Superior temporal gyrus (tissue), 1 donor: ENCODE results near the gene CENPO.
A peak's percentile ranks its signal among the peaks of the same experiment; 100 is the strongest.

ENCODE experiments used
- DNase-seq: peaks from one replicate; pipeline ENCODE4 v3.0.0-alpha.2; 2016; ENCODE audit errors: extremely low spot score

Gene CENPO, protein sequence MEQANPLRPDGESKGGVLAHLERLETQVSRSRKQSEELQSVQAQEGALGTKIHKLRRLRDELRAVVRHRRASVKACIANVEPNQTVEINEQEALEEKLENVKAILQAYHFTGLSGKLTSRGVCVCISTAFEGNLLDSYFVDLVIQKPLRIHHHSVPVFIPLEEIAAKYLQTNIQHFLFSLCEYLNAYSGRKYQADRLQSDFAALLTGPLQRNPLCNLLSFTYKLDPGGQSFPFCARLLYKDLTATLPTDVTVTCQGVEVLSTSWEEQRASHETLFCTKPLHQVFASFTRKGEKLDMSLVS

DNA sequence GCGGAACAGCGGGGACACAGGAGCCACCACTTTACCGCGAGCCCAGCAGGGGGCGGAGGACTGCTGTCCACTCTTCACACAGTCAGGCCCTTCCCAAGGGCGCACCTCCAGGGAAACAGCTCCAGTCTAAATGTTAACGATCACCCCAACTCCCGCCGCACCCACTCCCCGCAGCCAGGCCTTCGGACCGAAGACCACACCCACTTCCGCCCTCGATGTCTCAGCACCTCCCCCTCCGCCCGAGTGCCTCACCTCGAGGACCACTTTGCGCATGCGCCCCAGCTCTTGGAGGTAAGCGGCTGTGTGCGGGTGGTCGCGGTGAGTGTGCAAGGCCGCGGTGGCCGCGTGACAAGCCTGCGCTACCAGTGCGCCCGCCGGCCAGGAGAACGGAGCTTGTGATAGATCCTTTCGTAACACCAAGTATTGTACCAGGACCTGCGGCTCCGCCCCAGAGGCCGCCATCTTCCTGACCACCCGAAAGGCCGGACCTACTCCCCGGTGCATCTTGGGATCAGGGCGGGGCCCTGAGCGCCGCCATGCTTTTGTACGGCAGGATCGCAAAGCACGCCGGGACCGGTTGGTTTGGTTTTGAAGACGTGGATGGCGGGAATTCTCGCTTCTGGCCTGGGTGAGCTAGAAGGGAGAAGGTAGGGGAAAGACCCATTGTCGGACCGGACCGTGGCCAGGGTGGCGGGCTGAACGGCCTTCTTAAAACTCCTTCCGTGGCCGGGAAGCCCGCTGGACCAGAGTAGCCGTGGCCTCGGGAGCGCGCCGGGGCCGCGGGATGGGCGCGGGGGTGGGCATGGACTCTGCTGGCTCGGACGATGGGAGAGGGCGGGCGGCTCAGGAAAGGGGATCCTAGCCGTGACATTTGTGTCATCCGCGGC is at the start of gene CENPO, which contains the start of gene PTRHD1:
Gene CENPO (plus strand): TSS at position 552 of the 887 bp plus-strand sequence. CDS start 495 bp downstream, outside the sequence.
Gene PTRHD1 (minus strand): TSS at position 518 of the 887 bp plus-strand sequence. CDS start 14 bp downstream, at position 504.
- peak; percentile 97 for DNase-seq

DNA sequence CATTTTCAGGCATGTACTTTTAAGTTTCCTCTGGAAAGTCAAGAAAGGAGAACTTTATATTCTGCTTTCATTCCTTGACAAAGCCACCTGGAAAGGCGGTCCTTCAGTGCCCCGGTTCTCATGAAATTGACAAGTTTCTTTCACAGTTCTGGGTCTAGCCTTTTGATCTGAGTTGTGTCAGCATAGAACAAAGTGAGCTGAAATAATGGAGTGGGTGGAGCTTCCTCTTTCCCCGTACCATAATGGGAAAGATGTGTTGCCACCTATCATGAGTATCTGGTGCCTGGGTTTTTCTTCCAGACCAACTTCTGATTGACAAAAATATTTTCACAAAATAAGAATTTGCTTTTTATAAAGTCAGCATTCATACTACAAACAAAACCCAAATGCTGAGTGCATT is 49.3 kb upstream of the CENPO start:
- DNase-seq = peak; percentile 37

DNA sequence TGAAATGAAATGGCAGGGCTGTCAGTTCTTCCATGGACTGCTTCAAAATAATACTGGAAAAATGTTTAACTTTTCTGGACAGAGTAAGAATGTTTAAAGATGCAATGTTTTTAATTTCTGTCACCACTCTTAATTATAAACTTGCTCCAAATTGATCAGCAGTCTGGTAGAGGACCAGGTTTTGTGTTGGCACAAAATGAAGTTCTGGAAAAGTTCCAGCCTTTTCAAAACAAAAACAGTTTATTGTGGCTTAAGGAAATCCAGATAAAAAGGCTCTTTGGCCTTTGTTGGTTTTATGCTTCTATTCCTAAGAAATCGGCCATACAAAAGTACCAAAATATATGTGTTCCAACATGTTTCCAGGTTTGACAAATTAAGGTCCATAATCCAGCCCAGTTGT is 48.9 kb upstream of the CENPO start:
- DNase-seq = no peak

DNA sequence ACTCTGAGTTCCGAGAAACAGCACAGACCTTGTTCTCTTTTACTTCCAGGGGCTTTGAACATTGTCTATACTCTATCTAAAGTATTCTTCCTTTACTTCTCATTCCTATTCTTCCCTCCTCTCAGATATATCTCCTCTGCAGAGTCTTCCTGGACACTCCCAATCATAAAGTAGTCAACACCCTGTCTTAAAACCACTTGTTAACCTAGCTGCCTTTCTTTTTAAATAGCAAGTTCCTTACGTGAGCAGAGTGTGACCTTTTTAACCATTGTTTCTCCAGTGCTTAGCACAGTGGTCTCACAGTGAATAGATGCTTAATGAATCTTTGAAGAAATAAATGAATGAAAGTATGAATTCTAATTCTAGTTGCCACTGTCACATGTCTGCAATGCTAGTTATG is 47.4 kb upstream of the CENPO start:
- no peak for DNase-seq

DNA sequence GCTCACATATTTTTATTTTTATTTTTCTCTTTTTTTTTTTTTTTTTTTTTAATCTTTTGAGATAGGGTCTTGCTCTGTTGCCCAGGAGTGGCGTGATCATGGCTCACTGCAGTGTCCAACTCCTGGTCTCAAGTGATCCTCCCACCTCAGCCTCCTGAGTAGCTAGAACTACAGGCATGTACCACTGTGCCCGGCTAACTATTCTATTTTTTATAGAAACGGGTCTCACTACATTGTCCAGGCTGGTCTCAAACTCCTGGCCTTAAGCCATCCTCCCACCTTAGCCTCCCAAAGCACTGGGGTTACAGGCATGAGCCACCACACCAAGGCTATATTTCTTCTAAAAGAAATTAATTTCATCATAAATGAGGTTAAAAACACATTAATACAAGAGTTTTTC is 45.9 kb upstream of the CENPO start:
- no peak for DNase-seq

DNA sequence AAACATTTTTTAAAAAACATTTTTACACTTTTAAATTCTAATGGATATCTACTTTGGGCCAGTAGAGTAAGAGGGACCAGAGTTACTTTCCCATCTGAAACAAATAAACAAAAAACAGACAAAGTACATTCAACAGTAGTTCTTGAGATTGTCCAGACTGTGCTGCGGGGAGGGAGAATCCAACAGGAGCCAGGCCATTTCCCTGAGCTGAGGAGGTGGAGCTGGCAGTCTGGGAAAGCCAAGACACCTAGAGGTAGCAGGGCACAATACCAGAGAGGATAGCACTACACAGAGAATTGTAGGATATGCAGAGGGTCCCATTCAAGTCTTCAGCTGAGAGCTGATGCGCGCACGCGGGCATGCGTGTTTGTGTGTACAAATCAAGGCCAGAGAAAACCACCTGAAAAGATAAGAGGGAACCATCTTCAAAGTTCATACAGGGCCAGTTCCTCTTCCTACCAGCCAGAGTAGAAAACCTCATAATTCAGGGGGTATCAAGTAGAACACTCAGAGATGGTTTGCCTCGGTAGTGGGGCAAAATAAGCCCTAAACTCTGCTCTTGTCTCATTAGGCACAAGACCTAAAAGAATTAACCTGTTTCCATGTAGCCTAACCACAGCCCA is 44.0 kb upstream of the CENPO start:
- DNase-seq = no peak

DNA sequence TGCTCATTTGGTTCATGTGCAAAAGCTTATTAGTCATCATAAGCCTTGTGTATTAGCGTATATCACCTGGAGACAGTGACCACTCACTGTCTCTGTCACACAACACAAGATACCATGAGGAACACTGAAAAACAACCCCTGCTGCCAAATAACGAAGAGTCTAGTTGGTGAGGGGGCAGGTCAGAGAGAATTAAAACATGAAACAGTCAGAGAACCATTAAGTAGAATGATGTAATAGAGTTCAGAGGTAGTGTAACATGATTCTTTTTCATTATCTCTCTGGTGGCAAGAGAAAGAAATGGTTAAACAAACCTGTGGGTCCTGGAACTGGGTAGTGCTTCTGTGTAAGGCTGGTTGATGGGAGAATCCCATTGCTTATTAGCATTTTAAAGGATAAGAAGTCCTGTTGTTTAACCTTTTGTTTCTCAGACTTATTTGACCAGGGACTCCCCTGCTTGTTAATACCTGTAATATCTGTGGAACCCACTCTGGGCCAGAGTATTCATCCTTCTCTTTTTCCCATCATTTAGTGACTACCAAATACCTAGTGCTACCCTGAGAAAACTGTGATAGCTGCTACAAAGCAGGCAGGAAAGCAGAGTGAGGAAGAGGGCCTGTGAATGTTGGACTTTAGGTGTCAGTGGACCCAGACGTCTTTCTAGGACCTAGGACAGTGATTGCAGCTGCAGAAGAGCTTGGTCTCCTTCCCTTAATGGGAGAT is 38.1 kb upstream of the CENPO start:
- no peak for DNase-seq

DNA sequence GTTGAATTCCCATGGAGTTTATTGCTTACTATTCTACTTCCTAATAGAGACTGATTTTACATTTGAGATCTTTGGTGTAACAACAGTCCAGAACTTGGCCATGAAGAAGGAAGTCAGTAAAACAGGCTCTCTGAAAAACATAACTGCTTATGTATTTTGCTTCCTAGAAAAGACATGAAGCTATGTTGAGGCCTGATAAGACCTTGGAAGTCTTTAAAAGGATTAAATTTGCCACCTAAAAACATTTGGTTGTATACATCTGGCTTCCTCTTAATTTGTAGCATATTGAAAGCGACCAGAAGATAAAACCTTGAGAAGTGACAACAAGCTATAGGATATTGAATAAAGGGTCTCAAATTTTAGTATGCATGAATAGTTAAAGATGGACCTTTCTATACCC is 36.4 kb upstream of the CENPO start:
- DNase-seq = no peak

DNA sequence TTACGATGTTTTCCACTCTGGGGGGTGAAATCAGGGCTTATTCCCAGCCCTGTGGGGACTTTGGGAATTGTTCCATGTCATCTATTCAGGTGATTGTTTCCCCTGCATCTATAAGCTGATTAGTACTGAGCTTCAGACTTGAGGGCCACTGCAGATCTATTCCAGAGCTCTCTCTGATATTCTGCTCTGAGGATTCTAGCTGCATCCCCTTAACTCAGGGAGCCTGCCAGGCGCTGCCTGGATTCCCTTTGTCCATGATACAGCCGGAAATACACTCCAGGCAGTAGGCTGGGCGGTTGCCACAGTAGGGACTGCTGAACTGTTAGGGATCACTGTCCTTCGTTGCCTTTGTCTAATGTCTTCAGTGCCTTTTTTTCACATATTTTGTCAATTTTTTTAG is 31.4 kb upstream of the CENPO start:
- DNase-seq = no peak

DNA sequence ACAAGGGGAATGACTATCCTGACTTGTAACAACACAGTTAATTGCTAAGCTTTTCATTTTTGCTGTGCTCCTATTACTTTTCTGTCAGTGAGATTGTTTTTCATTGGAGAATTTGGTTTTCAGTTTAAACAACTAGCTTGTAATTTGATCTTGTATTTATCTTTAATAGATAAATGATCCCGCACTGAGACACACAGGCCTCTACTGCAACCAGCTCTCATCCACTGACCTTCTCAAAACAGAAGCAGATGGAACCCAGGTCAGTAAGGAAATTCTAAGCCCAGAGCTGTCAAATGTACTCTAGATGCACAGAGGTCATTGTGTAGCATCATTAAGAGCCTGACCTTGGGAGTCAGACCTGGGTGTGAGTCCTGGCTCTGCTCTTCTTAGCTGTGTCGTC is 30.7 kb upstream of the CENPO start:
- DNase-seq = no peak

DNA sequence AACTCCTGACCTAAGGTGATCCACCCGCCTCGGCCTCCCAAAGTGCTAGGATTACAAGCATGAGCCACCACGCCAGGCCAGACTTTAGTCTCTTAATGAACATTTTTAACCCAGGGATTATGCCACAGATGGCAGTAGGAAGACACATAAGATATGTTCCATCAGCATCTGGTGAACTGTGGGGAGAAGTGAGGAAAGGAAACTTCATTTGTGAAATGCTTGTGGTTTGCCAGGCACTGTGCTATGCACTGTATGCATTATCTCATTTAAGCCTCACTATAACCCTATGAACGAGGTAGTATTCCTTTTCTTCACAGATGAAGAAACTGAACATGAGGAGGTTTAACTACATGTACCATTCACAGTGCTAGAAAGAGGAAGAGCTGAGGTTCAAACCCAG is 29.4 kb upstream of the CENPO start:
- DNase-seq = no peak

DNA sequence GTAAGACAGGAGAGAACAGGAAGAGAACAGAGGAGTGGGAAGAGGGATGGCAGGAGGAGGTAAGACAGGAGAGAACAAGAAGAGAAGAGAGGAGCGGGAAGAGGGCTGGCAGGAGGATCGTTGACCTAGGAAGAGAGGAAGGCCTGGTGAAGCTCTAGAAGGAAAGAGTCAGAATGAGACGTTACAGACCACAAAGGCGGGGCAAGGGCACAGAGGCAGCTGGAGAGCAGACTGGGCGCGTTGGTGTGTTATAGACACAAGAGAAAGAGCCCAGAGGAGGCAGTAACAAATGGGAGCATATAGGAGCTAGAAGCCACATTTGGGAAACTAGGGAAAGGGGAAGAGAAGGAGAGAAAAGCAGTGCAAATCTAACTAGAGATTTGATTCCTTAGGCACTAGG is 26.6 kb upstream of the CENPO start:
- no peak for DNase-seq

DNA sequence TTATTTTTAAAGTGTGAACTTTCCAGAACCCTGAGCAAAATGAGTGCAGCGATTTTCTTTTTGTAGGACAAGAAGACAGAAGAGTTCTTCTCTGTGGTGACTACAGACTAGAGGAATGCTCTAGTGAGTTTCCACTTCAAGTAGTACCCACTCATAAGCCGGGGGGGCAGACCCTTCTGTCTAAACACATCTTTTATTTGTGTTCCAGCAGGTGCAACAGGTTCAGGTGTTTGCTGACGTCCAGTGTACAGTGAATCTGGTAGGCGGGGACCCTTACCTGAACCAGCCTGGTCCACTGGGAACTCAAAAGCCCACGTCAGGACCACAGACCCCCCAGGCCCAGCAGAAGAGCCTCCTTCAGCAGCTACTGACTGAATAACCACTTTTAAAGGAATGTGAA is 25.2 kb upstream of the CENPO start:
- no peak for DNase-seq

DNA sequence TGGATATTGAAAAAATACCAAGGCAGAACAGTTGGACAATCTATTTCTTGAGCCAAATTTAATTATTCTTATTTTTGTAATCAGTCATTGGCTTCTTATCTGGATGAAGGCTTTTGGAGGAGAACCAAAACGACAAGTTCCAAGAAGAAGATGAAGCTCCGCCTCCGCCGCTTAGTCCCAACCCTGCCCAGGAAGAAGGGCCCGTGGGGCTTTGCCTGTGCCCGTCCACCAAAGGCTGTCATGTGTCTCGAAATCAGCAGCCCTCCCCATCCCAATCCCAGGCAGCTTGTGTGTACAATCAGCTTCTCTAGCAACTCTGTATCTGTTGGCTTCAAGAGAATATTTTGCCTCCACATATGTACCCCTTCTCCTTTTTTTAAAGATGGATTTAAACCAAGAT is 24.6 kb upstream of the CENPO start:
- no peak for DNase-seq

DNA sequence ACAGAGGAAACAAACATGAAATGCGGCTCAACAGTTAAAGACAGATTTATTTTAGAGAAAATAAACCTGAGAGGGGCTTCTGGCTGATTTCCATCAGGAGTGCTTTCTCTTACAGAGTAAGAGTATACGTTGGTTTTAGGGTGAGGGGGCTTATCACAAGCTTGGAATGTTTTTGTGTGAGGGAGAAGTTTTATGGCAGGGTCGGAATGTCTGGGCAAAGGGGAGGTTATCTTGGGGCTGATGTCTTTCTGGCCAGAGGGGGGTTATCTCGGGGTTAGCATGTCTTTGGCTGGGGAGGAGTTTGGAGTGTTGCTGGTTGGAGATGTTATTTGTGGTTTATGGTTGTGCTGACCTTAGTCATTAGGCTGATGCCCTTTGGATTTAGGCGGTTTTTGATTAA is 22.2 kb upstream of the CENPO start:
- DNase-seq = no peak

DNA sequence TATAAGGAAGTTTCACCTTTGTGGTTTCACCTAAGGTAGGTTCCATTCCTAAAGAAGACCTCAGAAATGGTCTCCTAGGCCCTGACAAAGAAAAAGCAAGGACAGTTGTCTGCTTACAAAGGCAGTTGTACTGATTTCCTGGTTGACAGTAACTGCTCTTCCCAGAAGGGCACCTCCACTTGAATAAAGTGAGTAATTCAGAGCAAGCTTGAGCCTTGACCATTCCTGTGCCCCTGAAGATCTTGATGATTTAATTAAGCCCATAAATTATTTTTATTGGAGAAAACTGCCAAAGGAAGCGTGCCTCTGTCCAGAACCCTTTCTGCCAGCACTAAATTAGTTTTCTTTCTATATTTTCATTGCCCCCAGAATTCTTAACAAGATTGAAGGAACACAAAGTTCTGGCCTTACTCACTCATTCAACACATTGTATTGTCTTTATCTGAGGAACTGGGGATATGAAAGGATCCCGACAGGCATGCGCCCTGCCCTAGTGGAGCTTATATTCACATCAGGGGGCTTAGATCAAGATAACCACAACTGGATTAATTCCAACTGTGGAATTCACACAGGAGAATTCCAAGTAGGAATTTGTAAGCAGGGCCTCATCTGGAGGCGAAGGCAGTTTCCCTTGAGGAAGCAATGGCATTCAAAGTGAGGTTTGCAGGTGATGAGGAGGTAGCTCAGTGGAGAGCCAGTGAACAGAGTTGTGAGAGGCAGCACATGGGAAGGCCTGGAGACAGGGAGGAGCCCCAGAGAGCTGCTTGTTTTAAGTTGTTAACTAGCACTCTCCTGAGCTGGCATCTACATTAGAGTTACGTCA is 21.2 kb upstream of the CENPO start:
- no peak for DNase-seq

DNA sequence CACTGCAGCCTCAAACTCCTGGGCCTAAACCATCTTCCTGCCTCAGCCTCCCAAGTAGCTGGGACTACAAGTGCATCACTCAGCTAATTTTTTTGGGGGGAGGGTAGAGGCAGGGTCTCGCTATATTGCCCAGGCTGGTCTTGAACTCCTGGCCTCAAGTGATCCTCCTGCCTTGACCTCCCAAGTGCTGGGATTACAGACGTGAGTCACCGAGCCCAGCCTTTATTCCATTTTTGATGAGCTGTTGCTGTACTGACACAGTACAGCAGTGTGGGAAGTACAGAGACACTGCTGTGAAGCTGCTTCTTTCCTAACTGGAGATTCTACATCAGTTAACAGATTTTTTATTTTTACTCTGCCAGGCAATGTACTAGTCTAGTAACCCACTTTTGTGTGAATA is 18.9 kb upstream of the CENPO start:
- no peak for DNase-seq

DNA sequence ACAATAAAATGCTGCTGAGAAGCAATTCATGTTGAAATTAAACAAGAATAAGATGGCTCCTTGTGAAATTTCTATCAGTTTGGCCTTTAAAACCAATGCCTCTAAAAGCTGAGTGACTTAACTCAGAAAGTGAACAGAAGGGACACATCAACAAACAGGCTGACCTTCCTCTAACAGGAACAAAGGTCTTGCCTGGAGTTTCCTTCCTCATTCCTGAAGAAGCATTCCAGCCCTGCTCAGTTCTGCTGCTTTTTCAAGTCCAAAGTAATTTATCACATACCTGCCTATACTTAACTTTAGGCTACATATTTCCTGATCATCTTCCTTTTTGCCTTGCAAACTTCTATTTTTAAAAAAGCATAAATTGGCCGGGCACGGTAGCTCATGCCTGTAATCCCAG is 14.1 kb upstream of the CENPO start:
- no peak for DNase-seq

DNA sequence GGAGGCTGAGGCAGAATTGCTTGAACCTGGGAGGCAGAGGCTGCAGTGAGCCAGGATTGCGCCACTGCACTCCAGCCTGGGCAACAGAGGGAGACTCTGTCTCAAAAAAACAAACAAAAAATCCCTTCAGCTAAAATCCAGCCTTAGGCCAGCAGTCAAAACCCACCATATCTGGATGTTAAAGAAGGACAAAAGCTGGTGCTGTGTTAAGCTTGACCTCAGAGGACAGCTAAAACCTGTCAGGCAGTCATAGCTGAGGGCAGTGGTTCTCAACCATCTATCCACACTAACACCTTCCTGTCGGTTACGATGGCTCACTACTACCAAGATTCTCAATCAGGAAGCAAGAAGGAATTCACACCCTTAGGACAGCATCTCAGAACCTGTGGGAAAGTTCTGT is 9.6 kb upstream of the CENPO start:
- DNase-seq = no peak

DNA sequence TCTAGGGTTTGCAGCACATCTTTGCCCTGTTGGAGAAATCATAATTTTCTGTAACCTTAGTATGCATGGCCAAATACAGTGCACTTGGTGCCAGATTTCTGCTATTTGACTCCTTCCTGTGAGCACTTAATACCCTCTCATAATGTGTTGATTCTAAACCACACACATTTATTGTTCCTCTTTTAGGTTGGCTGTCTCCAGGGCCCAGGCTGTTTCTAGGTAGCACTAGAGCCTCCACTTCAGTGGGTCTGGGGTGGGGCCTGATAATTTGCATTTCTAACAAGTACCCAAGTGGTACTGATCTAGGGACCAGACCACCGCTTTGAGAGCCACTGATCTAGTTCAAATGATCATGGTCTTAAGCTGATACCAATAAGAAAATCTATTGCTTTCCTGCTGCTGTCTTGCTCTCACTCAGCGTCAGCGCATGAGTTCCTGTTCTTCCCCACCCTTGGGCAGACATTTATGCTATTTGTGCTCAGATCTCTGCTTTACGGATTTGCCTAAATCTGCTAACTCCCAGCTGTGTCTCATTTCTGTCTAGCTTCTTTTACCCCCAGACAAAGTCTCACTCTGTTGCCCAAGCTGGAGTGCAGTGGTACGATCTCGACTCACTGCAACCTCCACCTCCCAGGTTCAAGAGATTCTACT is 7.4 kb upstream of the CENPO start:
- DNase-seq = no peak

DNA sequence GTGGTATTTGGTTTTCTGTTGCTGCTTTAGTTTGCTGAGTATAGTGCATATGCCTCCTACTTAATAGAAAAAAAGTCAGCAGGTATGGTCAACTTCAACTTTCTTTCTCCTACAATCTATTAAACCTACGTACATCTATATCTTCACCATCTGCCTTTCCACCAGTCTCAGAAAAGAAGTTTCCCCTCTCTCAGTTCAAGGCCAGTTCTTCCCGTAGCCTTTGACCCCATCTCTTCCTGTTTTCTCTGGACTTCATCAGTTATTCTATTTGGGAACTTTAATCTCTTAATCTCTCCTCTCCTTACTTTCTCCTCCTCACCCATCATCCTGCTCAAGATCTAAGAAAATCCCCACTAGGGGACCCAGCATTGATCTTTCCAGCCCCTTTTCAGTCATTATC is 5.7 kb upstream of the CENPO start:
- DNase-seq = no peak
